GM19351 (cell line): Measurements from ENCODE around the gene SPO11.

Experiments used
- ATAC-seq: cut with Tn5 transposase; IDR thresholded peaks from one replicate; pipeline ENCODE4 v1.9.1; 2021; ENCODE audit warnings: mild to moderate bottlenecking, moderate library complexity; ENCODE audit not compliant: unreplicated experiment

The SPO11 gene

GRCh38 chr20:57374343-57374930 lies 44.8 kb downstream of the SPO11 start:
- no peak for ATAC-seq

- ATAC-seq: no peak
These were observed 45.5 kb downstream of the SPO11 start for GRCh38 chr20:57374931-57375651.

- ATAC-seq: no peak
These were observed 46.1 kb downstream of the SPO11 start for GRCh38 chr20:57375652-57376230.

- no peak for ATAC-seq
These were observed 47.7 kb downstream of the SPO11 start for GRCh38 chr20:57377350-57377749.

GRCh38 chr20:57378107-57378506 lies 48.5 kb downstream of the SPO11 start:
- ATAC-seq: no peak

- ATAC-seq: no peak
These were observed 49.2 kb downstream of the SPO11 start for GRCh38 chr20:57378646-57379262.

- no peak for ATAC-seq
These were observed 49.7 kb downstream of the SPO11 start for GRCh38 chr20:57379263-57379647.

- ATAC-seq: no peak
These were observed 50.6 kb downstream of the SPO11 start for GRCh38 chr20:57380081-57380750.

- peak; percentile 62 for ATAC-seq
These were observed 52.2 kb downstream of the SPO11 start for GRCh38 chr20:57381596-57382503.

- ATAC-seq: no peak
These were observed 52.9 kb downstream of the SPO11 start for GRCh38 chr20:57382516-57382915.

GRCh38 chr20:57383447-57384347 lies 54.1 kb downstream of the SPO11 start:
- ATAC-seq: no peak

- ATAC-seq: no peak
These were observed 54.9 kb downstream of the SPO11 start for GRCh38 chr20:57384486-57384885.

GRCh38 chr20:57384953-57385761 lies 55.6 kb downstream of the SPO11 start:
- ATAC-seq: no peak

GRCh38 chr20:57385940-57386339 lies 56.3 kb downstream of the SPO11 start:
- no peak for ATAC-seq

- ATAC-seq: no peak
These were observed 57.2 kb downstream of the SPO11 start for GRCh38 chr20:57386762-57387161.

- no peak for ATAC-seq
These were observed 57.9 kb downstream of the SPO11 start for GRCh38 chr20:57387463-57387862.

GRCh38 chr20:57387945-57388371 lies 58.4 kb downstream of the SPO11 start:
- ATAC-seq: no peak

- peak; percentile 35 for ATAC-seq
These were observed 59.5 kb downstream of the SPO11 start for GRCh38 chr20:57388953-57389694.
